Loucy (cell line): ENCODE data around the gene SLC26A1.
"Not testable (repeated sequence)": the region's sequence is repeated elsewhere in the genome, so short reads cannot be mapped to it uniquely, and the experiment has no call there.

Experiments
- H2AFZ ChIP-seq: fragments of 200-600 bp; sonication (generic); 2 replicates; pipeline ENCODE4 v1.6.0; 2016; ENCODE audit warnings: antibody characterized with exemption, mild to moderate bottlenecking, low read length, moderate library complexity
- H3F3A ChIP-seq: fragments of 200-600 bp; 2 replicates; pipeline ENCODE4 v1.6.0; 2016; ENCODE audit warnings: antibody characterized with exemption, low read depth, mild to moderate bottlenecking
- H3K27me3 ChIP-seq: fragments of 200-600 bp; sonication (generic); 2 replicates; pipeline ENCODE4 v1.6.1; 2014; ENCODE audit warnings: low read length, mild to moderate bottlenecking; ENCODE audit not compliant: insufficient read depth, poor library complexity, severe bottlenecking
- H3K36me3 ChIP-seq: fragments of 200-600 bp; sonication (generic); 2 replicates; pipeline ENCODE4 v1.6.1; 2016; ENCODE audit warnings: low read length; ENCODE audit not compliant: insufficient read depth
- H3K4me1 ChIP-seq: fragments of 200-600 bp; sonication (generic); 2 replicates; pipeline ENCODE4 v1.5.1; 2014; ENCODE audit warnings: low read length, mild to moderate bottlenecking; ENCODE audit not compliant: insufficient read depth, poor library complexity, severe bottlenecking
- H3K4me2 ChIP-seq: fragments of 200-600 bp; sonication (generic); 2 replicates; pipeline ENCODE4 v1.6.0; 2014; ENCODE audit warnings: antibody characterized with exemption, low read length, low read depth, mild to moderate bottlenecking; ENCODE audit not compliant: poor library complexity, severe bottlenecking
- H3K4me3 ChIP-seq: fragments of 200-600 bp; sonication (generic); 2 replicates; pipeline ENCODE4 v1.5.1; 2014; ENCODE audit warnings: low read length, mild to moderate bottlenecking, mixed read lengths; ENCODE audit not compliant: poor library complexity, severe bottlenecking
- H3K79me2 ChIP-seq: fragments of 200-600 bp; sonication (generic); 2 replicates; pipeline ENCODE4 v1.6.1; 2014; ENCODE audit warnings: low read length; ENCODE audit not compliant: insufficient read depth
- H3K9ac ChIP-seq: fragments of 200-600 bp; sonication (generic); 2 replicates; pipeline ENCODE4 v1.6.0; 2014; ENCODE audit warnings: mild to moderate bottlenecking, low read depth, low read length, moderate library complexity; ENCODE audit not compliant: poor library complexity, severe bottlenecking
- H3K9me2 ChIP-seq: fragments of 200-600 bp; sonication (generic); replicated peaks from 2 replicates; pipeline ENCODE4 v1.6.1; 2016; ENCODE audit warnings: low read depth, low read length, mixed read lengths
- H3K9me3 ChIP-seq: fragments of 200-600 bp; sonication (generic); 2 replicates; pipeline ENCODE4 v1.6.1; 2014; ENCODE audit warnings: mild to moderate bottlenecking, antibody characterized with exemption, low read length, low read depth; ENCODE audit not compliant: insufficient read depth
- H4K20me1 ChIP-seq: fragments of 200-600 bp; sonication (generic); 2 replicates; pipeline ENCODE4 v1.6.0; 2014; ENCODE audit warnings: antibody characterized with exemption, low read length, mild to moderate bottlenecking; ENCODE audit not compliant: insufficient read depth, poor library complexity, severe bottlenecking
- CTCF ChIP-seq: fragments of 200-600 bp; sonication (generic); conservative IDR thresholded peaks from 2 replicates; pipeline ENCODE4 v1.5.1; 2014; ENCODE audit warnings: mild to moderate bottlenecking, antibody characterized with exemption, low read length
- EZH2phosphoT487 ChIP-seq: fragments of 200-600 bp; IDR thresholded peaks from 2 replicates; pipeline ENCODE4 v1.6.1; 2018; ENCODE audit warnings: antibody characterized with exemption, mild to moderate bottlenecking, moderate library complexity, borderline replicate concordance

The SLC26A1 gene

GRCh38 chr4:1001561-1002130 lies 8.4 kb upstream of the SLC26A1 start:
- no peak overlapping the region for H3K9ac ChIP-seq
- no peaks in the 10 kb centered on the region for H3K9me2 ChIP-seq
- H3K36me3 ChIP-seq, result no peaks in the 10 kb centered on the region
- H3K9me3 ChIP-seq, result no peaks in the 10 kb centered on the region; the same call in 1 of the 2 replicates
- H3K4me1 ChIP-seq, result no peaks in the 10 kb centered on the region
- no peaks in the 10 kb centered on the region for H3K79me2 ChIP-seq
- H2AFZ ChIP-seq, result no peak overlapping the region
- H3K27me3 ChIP-seq, result no peaks in the 10 kb centered on the region
- H3K4me3 ChIP-seq, result no peak overlapping the region
- H3K4me2 ChIP-seq, result no peak overlapping the region
- TF ChIP-seq EZH2phosphoT487 (no peak), CTCF (no peak)
- H4K20me1 ChIP-seq, result no peaks in the 10 kb centered on the region
- no peaks in the 10 kb centered on the region for H3F3A ChIP-seq

GRCh38 chr4:1000686-1001260 lies 7.6 kb upstream of the SLC26A1 start:
- TF ChIP-seq CTCF (no peak), EZH2phosphoT487 (no peak)

GRCh38 chr4:999882-1000425 lies 6.8 kb upstream of the SLC26A1 start:
- no peaks in the 10 kb centered on the region for H3K36me3 ChIP-seq
- H4K20me1 ChIP-seq, result no peaks in the 10 kb centered on the region
- H3K4me2 ChIP-seq, result no peak overlapping the region
- no peak overlapping the region for H2AFZ ChIP-seq
- no peak overlapping the region for H3K9ac ChIP-seq
- no peaks in the 10 kb centered on the region for H3K4me1 ChIP-seq
- H3K9me2 ChIP-seq, result no peaks in the 10 kb centered on the region
- no peaks in the 10 kb centered on the region for H3K79me2 ChIP-seq
- no peak for TF ChIP-seq EZH2phosphoT487
- no peaks in the 10 kb centered on the region for H3K27me3 ChIP-seq
- H3K4me3 ChIP-seq, result no peak overlapping the region
- no peaks in the 10 kb centered on the region; the same call in 1 of the 2 replicates for H3K9me3 ChIP-seq
- H3F3A ChIP-seq, result no peaks in the 10 kb centered on the region

More at GRCh38 chr4:1000686-1001260, 7.6 kb upstream of the SLC26A1 start:
- Histone ChIP-seq H3K36me3 (no peaks in the 10 kb centered on the region), H3K4me1 (no peaks in the 10 kb centered on the region), H2AFZ (no peak overlapping the region), H3K79me2 (no peaks in the 10 kb centered on the region), H3F3A (no peaks in the 10 kb centered on the region), H3K27me3 (no peaks in the 10 kb centered on the region), H3K4me3 (no peak overlapping the region), H3K9me2 (no peaks in the 10 kb centered on the region), H3K9me3 (no peaks in the 10 kb centered on the region; the same call in 1 of the 2 replicates), H4K20me1 (no peaks in the 10 kb centered on the region), H3K4me2 (no peak overlapping the region), H3K9ac (no peak overlapping the region)

- not testable (repeated sequence) for H3K9me2 ChIP-seq, H4K20me1 ChIP-seq, H3K4me3 ChIP-seq, H3F3A ChIP-seq, H3K79me2 ChIP-seq, H3K36me3 ChIP-seq, H3K4me1 ChIP-seq, H3K4me2 ChIP-seq, H2AFZ ChIP-seq, H3K27me3 ChIP-seq, H3K9ac ChIP-seq, H3K9me3 ChIP-seq
Measured at GRCh38 chr4:999240-999863, 6.1 kb upstream of the SLC26A1 start.
